GM19372 (cell line): Measurements from ENCODE around the gene XIRP2.

Source experiments
- ATAC-seq: cut with Tn5 transposase; IDR thresholded peaks from one replicate; pipeline ENCODE4 v1.9.1; 2021; ENCODE audit warnings: mild to moderate bottlenecking, low read depth, moderate library complexity; ENCODE audit not compliant: unreplicated experiment

The XIRP2 gene, protein sequence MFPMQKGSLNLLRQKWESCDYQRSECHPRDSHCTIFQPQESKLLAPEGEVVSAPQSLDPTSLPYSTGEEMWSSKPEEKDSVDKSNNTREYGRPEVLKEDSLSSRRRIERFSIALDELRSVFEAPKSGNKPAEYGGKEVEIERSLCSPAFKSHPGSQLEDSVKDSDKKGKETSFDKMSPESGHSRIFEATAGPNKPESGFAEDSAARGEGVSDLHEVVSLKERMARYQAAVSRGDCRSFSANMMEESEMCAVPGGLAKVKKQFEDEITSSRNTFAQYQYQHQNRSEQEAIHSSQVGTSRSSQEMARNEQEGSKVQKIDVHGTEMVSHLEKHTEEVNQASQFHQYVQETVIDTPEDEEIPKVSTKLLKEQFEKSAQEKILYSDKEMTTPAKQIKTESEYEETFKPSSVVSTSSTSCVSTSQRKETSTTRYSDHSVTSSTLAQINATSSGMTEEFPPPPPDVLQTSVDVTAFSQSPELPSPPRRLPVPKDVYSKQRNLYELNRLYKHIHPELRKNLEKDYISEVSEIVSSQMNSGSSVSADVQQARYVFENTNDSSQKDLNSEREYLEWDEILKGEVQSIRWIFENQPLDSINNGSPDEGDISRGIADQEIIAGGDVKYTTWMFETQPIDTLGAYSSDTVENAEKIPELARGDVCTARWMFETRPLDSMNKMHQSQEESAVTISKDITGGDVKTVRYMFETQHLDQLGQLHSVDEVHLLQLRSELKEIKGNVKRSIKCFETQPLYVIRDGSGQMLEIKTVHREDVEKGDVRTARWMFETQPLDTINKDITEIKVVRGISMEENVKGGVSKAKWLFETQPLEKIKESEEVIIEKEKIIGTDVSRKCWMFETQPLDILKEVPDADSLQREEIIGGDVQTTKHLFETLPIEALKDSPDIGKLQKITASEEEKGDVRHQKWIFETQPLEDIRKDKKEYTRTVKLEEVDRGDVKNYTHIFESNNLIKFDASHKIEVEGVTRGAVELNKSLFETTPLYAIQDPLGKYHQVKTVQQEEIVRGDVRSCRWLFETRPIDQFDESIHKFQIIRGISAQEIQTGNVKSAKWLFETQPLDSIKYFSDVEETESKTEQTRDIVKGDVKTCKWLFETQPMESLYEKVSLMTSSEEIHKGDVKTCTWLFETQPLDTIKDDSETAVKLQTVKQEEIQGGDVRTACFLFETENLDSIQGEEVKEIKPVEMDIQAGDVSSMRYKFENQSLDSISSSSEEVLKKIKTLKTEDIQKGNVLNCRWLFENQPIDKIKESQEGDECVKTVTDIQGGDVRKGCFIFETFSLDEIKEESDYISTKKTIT (N-terminal part only)

DNA sequence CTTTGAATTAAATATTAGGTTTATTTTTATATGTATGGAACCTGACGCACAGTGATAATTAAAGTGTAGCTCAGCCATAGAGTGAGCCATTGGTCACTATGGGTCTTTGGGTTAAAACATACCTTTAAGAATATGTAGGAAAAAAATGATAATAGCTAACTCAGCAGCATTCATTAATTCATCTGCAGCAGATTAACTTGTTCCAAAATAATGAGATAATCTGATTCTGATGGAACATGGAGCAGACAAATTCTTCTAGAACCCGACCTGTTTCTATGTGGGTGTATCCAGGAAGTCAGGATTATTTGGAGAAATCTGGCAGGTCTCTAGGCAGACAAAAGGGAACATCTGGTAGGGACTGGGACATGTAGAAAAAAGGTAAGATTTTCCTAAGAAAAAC, at the start of gene XIRP2:
TSS of gene XIRP2 (plus strand) at position 301 of the 400 bp plus-strand sequence. CDS start 15,003 bp downstream, outside the sequence.
- no peak for ATAC-seq

DNA sequence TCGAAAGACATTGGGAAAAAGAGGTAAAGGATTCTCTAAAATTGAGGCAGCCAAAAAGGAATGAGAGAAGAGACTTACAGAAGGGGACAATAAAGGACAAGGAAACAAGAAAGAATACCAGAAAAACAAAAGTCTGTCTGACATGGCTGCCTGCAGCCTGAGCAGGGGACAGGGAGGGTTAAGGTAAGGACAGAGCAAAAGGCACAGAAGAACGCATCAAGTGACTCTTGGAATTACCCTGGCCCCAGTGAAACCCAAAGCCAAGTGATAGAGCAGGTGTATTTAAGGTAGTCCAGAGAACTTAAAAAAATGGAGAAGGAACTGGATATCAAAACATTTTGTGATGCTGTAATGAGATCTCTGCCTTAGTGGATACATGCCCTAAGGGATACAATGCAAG, 47.1 kb upstream of the XIRP2 start:
- no peak for ATAC-seq

DNA sequence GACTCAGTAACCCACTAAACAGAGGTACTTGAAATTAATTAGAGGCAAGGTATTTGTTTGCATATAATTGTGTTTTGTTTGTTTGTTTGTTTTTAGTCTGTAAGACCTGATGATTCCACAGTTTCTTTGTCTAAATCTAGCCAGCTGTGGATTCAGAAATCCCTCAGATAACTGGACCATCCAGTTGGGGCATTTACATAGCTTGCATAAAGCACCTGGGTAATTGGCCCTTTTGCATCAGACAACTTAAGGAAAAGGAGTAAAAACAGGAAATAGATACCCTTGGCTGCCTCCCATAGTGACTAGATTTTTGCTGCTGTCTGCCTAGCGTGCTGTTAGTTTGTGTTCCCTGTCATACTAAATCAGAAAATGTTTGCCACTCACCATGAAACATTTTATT, 46.6 kb upstream of the XIRP2 start:
- ATAC-seq, result no peak

DNA sequence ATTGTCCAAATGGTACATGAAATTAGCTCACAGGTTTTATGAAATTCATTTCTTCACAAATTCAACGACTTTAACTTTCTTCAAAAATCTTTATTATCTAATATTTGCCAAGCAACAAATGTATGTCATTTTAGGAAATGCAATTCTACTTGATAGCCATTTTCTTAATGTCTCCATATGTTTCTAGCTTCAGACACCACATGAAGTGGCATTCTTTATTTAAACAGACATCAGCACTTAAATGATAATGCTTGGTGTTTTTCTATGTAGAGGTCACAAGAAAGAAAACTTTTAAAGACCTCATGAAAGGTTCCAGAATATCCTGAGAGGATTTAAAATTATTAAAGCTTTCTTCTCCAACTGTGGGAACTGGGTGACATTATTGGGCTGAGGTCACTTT, 44.2 kb upstream of the XIRP2 start:
- no peak for ATAC-seq

DNA sequence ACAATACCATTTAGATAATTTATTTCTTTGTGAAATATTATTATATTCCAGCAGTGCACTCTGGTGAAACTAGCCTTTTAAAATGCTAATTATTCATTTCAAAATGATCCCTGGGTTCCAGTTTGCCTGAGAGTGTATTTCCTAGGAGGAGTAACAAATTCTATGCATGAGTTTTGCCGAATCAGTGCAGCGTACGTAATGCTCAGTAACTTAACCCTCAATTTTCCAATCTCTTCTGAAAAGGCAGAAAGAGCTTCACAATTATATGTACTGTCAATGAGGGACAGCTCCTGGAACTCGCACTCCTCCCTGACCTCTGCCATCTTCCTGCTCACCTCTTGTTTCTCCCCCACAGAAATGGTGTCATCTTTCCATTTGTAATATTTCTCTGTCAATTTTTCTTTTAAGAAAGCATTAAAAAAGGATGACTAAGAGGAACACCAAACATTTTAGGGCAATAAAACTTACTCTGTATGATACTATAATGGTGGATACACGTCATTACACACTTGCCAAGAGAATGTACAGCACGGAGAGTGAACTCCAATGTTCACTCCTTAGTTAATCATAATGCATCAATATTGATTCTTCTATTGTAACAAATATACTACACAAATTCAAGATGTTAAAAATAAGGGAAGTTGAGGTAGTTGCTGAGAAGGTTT, 25.7 kb upstream of the XIRP2 start:
- no peak for ATAC-seq

DNA sequence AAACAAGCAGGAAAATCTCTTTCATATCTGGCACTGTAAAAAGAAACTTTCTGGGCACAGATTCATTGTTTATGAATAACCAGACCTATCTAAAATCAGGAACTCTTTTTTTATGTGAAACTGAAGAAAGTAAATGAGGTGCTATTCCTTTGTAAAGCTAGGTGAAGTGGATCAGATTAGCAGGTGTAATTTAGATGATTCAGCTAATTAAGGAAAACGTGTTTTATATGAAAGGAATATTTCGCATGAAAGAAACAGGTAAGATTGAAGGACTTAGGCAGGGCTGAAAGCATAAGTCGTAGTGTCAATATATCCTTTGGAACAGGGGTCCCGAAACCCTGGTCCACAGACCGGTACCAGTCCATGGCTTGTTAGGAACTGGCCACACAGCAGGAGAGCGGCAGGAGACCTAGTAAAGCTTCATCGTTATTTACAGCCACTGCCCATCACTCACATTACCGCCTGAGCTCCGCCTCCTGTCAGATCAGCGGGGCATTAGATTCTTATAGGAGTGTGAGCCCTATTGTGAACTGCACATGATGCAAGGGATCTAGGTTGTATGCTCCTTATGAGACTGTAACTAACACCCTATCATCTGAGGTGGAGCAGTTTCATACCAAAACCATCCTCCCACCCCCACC, 20.3 kb upstream of the XIRP2 start:
- ATAC-seq, result no peak

DNA sequence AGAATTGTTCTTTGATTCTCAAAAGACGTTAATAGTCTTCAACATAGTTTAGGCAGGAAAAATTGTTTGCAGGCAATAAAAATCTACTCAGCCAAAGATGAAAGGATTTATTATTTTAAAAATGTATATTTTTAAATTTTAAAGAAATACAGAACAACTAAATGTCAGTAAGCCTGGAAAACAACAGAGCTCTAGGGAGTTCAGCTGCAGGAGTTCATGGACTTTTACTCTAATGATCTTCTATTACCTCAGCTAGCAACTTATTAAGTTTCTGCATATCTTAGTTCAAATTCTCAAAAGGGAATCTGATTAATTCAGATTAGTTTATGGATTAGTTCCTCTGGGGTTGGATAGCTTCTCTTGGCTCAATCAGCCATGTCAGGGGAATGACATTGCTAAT, 17.9 kb upstream of the XIRP2 start:
- ATAC-seq, result no peak

DNA sequence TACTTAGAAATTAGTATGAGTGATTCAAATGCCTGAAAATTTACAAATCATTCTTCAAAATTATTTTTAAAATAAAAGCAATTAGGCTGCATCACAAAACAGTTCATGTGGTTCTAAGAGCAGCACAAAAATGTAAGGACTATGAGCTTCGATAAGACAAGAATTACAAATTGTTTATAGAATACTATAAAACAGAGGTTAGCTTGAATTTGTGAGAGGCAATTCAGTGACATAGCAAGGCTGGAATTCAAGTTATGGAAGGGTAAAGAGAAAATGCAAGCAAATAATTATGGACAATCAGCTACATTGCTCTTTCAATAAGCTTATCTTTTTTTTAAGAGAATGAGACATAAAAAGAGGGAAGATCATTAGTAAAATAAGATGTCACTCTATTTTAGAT, 7.1 kb upstream of the XIRP2 start:
- no peak for ATAC-seq

DNA sequence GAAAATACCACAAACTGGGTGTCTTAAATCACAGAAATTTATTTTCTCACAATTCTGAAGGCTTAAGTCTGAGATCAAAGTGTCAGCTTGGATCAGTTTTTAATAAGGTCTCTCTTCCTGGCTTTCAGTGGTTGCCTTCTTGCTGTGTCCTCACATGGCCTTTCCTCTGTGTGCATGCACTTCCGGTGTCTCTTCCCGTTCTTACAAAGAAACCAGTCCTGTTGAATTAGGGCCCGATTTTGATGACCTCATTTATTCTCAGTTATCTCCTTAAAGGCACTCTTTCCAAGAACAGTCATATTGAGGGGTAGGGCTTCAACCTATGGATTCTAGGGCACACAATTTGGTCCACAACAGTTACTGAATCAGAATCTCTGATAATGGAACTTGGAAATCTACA, 5.4 kb upstream of the XIRP2 start:
- ATAC-seq, result no peak

DNA sequence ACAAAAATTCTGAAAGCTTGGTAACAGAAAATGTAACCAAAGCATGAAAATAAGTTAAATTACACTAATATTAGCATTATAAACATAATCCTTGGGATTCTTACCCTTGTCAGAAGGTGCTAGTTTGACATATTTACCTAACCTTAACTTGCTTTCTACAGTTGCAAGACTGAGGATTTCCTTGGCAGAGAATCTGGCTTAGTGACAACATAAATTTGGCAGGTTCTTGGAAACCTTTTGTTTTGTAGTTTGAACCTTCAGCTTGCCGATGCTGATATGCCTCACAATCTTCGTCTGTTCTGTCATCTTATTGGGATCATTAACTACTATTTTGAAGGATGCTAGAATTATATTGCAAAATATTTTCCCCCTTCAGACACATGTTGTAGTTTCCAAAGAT, 3.4 kb downstream of the XIRP2 start:
- no peak for ATAC-seq

DNA sequence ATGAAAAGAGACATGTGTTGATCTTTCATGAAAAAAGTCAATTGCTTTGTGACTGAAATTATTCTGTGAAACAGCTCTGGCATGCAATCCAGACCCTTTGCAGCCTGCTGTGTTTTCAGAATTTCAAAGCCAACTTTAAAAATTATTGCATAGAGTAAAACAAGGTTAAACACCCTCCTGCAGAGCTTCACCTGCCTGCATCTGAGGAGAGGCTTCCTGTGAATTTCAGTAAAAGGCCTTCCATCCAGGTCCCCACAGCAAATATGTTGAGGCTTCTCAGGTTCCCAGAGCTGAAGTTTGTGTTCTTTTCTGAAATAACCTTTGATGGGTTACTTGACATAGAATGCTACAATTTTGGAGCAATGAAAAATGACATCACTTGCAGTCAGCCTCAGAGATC, 4.1 kb downstream of the XIRP2 start:
- no peak for ATAC-seq

DNA sequence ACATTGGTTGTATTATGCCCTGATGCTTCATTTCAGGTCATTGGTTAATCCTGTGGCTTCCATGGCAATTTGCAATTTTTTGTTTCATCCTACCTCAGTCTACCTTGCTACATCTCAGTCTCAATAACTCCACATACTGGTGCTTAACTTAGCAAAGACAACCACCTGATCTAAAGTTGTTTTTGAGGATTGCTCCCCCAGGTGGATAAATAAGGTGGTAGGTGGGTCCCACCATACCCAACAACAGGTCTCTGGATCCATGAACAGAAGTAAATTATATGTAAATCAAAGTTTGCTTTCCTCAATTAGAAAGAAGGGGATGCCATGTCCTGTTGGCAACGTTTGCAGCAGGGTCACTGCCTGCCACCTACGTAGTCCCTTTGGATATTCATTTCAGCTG, 7.0 kb downstream of the XIRP2 start:
- ATAC-seq, result no peak

DNA sequence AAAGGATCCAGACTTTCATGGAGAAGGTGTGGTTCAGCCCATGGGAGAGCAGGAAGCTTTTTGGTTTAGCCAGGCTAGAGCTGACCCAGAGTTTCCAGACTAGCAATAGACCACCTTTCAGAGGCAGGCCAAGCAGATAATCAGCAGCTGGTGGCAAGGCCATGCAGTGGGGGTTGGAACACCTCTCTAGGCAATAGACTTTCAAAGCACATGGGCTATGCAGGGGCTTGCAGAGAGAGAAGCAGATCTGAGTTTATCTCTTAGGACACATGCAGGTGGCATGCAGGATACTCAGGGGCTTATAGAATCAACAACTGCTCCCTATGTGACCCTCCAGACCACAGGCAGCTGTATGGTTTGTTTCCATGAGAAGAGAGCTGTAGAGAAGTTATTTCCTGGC, 9.4 kb downstream of the XIRP2 start:
- ATAC-seq, result no peak

DNA sequence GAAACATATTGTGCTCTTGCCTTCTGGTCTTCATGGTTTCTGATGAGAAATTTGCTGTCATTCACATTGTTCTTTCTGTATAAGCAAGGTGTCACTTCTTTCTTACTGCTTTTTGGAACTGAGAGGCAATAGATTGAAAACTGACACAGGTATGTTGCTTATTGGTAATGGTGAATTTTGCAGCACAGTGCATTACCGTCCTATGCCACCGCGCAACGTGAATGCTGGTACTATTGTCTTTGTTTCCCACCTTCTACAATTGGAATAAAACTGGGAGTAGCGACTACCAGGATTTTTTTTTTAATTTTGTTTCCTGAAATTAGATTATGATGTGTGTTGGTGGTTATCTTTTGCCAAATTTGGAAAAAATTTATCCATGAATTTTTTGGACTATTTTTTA, 11.4 kb downstream of the XIRP2 start:
- ATAC-seq, result no peak

DNA sequence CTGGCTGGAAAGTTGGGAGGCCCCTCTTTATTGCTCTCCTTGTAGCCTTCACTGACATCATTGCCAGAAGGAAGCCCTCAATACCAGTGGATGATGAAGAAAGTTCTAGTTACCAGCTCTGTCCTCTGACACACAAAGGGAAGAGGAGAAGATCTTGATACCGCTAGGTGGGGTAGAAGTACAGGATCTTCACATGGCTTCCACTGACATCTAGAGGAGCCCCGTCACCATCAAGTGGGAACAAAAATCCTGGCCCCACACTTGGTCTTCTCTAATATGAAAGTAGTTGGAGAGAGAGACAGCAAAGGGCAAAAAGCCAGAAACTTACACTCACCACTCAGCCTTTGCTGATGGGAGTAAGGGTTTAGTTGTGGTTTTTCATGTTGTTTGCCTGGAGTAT, 12.4 kb downstream of the XIRP2 start:
- no peak for ATAC-seq

DNA sequence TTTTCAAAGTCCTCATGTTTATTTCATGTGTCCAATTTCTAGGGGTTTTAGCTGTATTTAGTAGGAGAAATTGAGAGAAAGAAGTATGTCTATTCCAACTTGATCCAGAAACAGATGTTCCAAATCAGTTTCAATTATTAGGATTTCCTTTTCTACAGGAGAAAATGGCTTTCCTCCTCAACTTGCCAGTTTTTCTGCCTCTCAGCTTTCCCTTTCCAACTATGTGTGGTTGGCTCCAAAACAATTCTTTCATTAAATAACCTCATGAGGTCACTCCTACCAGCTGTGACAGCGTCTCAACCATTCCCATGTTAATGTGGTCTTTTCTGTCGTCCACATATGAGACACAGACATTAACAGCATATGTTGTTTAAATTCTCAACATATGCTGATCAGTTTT, 13.1 kb downstream of the XIRP2 start:
- ATAC-seq, result no peak

DNA sequence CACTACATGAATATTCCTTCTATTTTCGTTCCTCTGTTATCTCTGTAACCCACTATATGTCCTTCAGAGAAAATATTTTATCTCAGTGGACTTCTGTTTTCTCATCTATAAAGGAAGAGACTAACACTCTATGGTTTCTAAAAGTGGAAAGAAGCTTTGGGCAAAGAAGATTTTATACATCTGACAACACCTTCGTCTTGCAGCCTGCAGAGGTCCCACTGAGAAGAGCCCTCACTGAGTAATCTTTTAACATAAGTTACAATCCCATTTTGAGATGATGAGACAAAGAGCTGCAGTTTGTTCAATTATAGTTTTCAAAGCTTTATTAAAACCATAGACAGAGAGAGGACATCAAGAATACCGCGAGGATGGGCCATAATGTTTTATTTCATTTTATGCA, 28.7 kb downstream of the XIRP2 start:
- no peak for ATAC-seq

DNA sequence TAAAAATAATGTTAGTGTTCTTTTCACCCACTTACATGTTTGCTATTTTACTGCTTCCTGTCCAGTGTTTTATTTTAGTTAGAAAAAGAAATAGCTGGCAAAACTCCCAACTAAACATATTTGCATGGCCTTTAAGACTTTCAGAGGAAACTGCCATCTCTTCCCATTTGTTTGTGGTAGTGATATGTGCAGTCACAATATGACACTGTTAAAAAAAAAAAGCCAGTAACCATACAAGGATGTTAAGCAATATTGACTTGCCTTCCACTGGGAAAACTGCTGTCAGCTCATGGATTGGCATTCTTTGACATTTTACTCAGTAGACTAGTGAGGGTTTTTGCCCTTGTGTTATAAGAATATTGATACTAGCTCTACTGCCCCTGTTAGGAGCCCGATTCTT, 29.1 kb downstream of the XIRP2 start:
- no peak for ATAC-seq

DNA sequence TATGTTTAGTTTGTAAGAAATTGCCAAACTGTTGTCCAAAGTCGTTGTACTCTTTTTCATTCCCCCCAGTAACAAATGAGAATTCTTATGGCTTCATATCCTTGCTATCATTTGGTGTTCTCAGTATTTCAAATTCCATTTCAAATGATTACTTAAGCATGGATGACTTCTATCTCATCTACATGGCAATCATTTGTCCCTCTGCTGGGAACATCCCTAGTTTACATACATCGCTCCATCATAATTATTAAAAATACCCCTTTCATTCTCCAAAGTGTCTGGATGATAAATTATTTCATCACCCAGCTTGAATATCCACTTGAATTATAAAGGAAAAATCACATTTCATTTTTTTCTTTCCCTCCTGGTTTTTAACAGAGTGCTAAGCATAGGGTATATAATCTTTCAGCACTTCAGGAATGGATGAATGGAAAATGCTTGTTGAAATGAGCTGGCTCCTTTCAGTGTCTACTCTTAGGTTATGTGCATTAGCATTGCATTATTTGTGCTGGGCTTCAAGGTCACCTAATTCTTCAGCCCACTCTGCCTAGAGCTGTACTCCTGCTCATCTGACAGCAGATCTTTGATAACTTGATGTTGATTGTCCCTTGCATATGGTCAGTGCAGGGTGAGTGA, 33.1 kb downstream of the XIRP2 start:
- ATAC-seq, result no peak
